ENCODE results near the gene ATXN2L. TPM values are rescaled to one million over a fixed set of nuclear protein-coding genes. Genes with fewer than 3 reads are reported as not detected.

ATXN2L gene
- total RNA-seq, 1 experiment from 2014 or later, result 264 TPM

GRCh38 chr16:28834873-28835863 lies 12.4 kb downstream of the ATXN2L start (continued):
- TF ChIP-seq MAX (IDR thresholded peaks at IDR 0.05), result no peak

DNA sequence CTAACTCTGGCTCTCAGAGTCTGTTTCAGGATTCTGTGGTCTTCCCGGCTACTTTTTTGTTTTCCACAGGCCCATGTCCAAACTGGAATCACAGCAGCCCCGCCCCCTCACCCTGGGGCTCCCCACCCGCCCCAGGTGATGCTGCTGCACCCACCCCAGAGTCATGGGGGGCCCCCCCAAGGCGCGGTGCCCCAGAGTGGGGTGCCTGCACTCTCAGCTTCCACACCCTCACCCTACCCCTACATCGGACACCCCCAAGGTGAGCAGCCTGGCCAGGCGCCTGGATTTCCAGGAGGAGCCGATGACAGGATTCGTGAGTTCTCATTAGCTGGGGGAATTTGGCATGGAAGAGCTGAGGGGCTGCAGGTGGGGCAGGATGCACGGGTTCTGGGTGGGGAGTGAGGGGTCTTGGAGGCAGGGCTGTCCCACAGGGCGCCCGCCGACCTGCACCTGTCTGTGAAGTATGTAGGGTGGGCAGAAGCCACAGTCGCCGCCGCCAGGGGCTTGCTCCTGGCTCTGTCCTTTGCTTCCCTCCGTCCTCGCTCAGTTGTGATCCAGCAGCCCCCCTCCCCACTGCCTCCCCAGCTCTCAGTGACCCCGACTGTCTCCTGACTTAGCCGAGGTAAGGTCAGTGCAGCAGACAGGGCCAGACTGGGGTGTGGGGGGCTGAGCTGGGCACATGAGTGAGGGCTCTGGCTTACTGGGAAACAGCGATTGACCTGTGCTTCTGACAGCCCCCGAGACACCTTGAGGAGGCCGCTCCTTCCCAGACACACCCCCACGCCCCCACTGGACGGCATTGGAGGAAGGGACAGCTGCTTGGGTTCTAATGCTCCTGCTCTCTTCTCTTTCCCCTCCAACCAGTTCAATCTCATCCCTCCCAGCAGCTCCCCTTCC lies 13.3 kb downstream of the ATXN2L start:
- no peak for DNase-seq (ENCODE audit: low read depth, low spot score)
- no peak overlapping the region for H3K4me3 ChIP-seq (replicated peaks in 1 of 2; ENCODE audit: low read depth in 1 of 2, low read length in 2 of 2)
- no TSS peak for BruUV-seq (replicated peaks)
- CTCF ChIA-PET, result no interaction called here
- RAD21 ChIA-PET (ENCODE audit: low non-redundant PET in 1 of 2, low total read pairs in 2 of 2, uncharacterized antibody in 2 of 2, unreplicated experiment in 2 of 2), result no interaction called here
- peak; percentile 30; the same call in 1 of the 2 replicates for ATAC-seq
- no peaks in the 10 kb centered on the region for H3K27me3 ChIP-seq (ENCODE audit: insufficient read depth, low read length)
- H3K27ac ChIP-seq (ENCODE audit: low read depth, low read length), result no peak overlapping the region
- POLR2A ChIA-PET, result interaction anchor here (1.0 kb wide), 1 partner anchor 9 kb away, joined by 4 read pairs; the partner anchor contains the start of gene TUFM
- H3K36me3 ChIP-seq (ENCODE audit: control insufficient read depth in 1 of 2, insufficient read depth in 2 of 2, low read length in 2 of 2), result peaks cover 53 to 55% of the 10 kb centered on the region in 2 experiments
- intact Hi-C loops (cut with micrococcal nuclease), result no loop called here
- H2AFZ ChIP-seq (ENCODE audit: low read depth, low read length, poor library complexity, severe bottlenecking), result no peak overlapping the region
- H3K4me2 ChIP-seq (ENCODE audit: low read length), result no peak overlapping the region
- no peaks in the 10 kb centered on the region for H4K20me1 ChIP-seq (ENCODE audit: insufficient read depth)
- no peak overlapping the region for H3K9ac ChIP-seq (ENCODE audit: low read length)
- no peaks in the 10 kb centered on the region for H3K9me3 ChIP-seq (ENCODE audit: control insufficient read depth in 1 of 2, insufficient read depth in 1 of 2, low read depth in 1 of 2, low read length in 2 of 2)
- H3K79me2 ChIP-seq (ENCODE audit: insufficient read depth, low read length), result peaks cover 28% of the 10 kb centered on the region
- TF ChIP-seq EGR1 (IDR thresholded peaks at IDR 0.05; ENCODE audit: low read depth) (no peak), CTCF (IDR thresholded peaks at IDR 0.05 in 2 of 3, conservative IDR thresholded peaks at IDR 0.05 in 1 of 3; ENCODE audit: borderline replicate concordance in 1 of 3, insufficient read depth in 1 of 3, low read depth in 2 of 3, low read length in 2 of 3) (no peak), MAX (IDR thresholded peaks at IDR 0.05) (no peak), ZNF274 (IDR thresholded peaks at IDR 0.05; ENCODE audit: low read depth, low read length) (no peak), SP1 (IDR thresholded peaks at IDR 0.05; ENCODE audit: low read depth) (no peak), EZH2phosphoT487 (IDR thresholded peaks at IDR 0.05; ENCODE audit: borderline replicate concordance) (no peak), TCF7L2 (IDR thresholded peaks at IDR 0.05; ENCODE audit: borderline replicate concordance, extremely low read depth, insufficient read depth, insufficient read length) (no peak), YY1 (IDR thresholded peaks at IDR 0.05; ENCODE audit: extremely low read depth, insufficient replicate concordance, low read depth, low read length) (no peak)
- no peaks in the 10 kb centered on the region for H3K9me2 ChIP-seq (ENCODE audit: insufficient read depth)
- H3K4me1 ChIP-seq (ENCODE audit: control insufficient read depth in 1 of 2, insufficient read depth in 2 of 2, low read length in 2 of 2), result no peaks in the 10 kb centered on the region
